CD4-positive, alpha-beta T cell treated with Interleukin-4 for 1 hour (primary cell): Measurements from ENCODE around the gene PIAS1.
"Not testable (repeated sequence)": the region's sequence is repeated elsewhere in the genome, so short reads cannot be mapped to it uniquely, and the experiment has no call there.

ENCODE experiments used
- DNase-seq, 2 donors: peaks; one replicate each; pipeline ENCODE4 v3.0.0-alpha.2; 2020 to 2022

Gene PIAS1

GRCh38 chr15:68038246-68038645 is 15.9 kb upstream of the PIAS1 start:
- DNase-seq = no peak

- DNase-seq = no peak
Measured at GRCh38 chr15:68040144-68040543, 14.0 kb upstream of the PIAS1 start.

DNA sequence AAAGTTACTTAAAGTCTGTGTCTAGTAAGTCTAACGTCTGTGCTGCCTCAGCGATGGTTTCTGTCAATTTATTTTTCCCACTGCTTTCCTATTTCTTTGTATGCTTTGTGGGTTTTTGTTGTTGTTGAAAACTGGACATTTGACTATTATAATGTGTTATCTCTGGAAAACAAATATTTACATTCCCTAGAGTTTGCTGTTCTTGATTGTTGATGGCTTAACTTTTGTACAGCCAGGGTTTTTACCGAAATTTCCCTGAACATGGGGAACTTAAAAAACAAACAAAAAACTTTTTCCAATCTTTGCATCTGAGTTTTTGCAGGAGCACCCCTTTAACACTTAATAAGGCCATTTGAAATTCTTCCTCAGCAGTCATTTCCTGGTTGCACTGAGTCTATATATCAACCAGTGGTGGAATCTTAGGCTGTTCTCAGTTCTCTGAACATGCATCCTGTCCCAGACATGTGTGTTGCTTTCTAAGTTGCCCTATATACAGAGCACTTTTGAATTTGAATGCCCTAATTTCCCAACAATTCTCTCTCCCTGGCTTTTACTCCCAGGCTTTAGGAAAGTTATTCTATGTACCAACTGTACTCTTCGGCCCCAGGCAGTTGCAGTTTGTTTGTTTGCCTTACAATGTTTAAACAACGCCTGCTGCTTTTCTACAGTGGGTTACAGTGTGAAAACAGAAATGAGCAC is 11.8 kb upstream of the PIAS1 start:
- no peak for DNase-seq

GRCh38 chr15:68042855-68043222 is 11.3 kb upstream of the PIAS1 start:
- no peak for DNase-seq

DNA sequence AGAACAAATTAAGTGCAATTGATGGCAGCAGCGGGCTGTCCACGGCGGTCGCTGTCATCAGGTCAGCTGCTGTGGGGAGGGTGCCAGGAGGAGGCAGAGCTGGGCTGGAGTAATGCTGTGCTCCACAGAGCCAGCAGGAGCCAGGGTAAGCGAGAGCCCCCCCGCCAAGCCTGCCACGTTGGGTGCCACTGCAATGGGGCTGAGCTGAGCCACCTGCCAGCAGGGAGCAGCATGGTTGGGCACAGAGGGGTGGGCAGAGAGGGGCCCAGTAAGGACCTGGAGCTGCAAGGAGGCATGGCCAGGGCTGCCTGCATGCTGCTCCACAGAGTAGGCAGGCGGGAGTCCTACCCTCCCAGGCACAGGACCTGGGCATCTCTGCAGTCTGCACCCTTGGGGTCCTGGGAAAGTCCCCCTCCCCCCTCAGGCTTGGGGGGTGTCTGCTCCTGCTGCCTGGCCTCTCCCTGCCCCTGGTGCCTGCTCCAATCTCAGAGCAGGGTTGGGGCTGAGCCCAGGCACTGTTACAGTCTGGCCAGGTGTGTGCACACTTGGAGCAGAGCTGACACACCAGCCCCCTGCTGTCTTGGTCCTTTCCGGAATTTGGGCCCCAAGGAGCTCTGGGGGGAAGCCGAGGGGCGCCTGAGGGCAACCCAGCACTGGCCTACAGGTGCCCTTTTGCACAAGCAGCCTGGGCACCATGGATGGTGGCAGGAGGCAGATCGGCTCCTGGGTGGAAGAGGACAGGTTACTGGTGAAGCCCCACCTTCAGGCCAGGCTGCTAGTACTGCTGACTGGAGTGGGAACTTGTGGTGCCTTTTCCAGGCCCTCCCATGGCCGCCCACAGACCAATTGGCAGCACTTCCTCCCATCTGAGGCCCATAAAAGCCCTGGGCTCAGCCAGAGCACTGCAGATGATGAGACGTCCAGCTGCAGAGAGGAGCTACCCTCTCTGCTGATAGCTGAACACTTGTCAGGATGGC is 8.5 kb upstream of the PIAS1 start:
- no peak for DNase-seq

DNA sequence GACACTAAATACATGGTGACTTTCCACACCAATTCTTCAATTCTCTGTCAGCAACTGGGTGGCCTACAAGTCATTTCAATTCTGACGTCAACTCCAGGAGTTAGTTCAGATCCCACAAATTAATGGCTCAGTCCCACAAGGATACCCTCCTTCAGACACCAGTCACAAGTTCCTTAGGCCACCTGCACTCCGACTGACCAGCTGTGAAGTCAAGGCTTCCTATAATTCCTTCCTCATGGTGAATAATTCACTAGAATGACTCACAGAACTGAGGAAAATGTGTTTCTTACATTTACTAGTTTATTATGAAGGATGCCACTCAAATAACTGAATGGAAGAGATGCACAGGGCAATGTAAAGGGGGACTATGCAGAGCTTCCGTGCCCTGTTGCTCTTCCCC is 6.3 kb upstream of the PIAS1 start:
- no peak for DNase-seq

GRCh38 chr15:68051109-68051508 is 3.0 kb upstream of the PIAS1 start:
- no peak for DNase-seq

GRCh38 chr15:68051907-68052306 is 2.2 kb upstream of the PIAS1 start:
- DNase-seq = no peak

DNA sequence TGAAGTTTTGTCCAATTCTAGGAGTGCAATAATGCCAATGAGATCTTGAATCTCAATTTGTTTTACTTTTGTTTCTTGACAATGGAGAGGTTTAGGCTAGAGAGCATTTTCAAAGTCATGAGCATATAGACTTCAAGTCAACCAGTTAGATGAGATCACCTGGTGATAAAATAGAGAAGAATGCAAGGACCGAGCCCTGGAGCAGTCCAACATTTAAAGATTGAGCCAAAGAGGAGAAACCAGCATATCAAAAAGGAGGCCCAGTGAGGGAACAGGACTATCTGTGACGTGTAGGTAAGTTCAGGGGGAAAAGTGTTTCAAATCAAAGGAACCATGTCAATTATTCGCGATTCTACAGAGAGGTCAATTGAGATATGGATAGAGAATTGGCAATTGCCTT is 1.7 kb upstream of the PIAS1 start:
- no peak for DNase-seq

- no peak for DNase-seq
Measured at GRCh38 chr15:68053001-68053400, 1.1 kb upstream of the PIAS1 start.

GRCh38 chr15:68054628-68055223 is 611 bp downstream of the PIAS1 start:
- no peak for DNase-seq

DNA sequence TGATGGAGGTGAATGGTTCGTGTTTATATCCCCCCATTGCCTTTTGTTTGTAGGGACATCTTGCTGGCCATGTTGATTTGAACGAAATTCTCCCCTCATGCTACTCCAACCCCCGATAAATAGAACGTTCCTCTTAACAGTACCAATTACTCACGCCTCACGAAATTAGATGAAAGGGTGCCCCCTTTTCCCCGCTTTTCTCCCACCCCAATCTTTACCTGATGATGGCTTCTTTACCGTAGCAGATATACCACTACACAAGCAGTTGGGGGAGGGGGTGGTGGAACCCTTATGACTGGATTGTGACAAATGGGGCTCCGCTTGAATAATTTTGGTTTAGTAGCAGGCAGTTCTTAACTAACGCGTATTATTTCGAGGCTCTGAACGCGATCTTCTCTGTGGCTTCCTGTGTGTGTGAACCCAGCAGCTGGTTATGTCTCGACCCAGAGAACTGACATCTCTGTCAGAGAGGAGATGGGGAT is 1.1 kb downstream of the PIAS1 start:
- DNase-seq = peak; percentile 57 to 65

DNA sequence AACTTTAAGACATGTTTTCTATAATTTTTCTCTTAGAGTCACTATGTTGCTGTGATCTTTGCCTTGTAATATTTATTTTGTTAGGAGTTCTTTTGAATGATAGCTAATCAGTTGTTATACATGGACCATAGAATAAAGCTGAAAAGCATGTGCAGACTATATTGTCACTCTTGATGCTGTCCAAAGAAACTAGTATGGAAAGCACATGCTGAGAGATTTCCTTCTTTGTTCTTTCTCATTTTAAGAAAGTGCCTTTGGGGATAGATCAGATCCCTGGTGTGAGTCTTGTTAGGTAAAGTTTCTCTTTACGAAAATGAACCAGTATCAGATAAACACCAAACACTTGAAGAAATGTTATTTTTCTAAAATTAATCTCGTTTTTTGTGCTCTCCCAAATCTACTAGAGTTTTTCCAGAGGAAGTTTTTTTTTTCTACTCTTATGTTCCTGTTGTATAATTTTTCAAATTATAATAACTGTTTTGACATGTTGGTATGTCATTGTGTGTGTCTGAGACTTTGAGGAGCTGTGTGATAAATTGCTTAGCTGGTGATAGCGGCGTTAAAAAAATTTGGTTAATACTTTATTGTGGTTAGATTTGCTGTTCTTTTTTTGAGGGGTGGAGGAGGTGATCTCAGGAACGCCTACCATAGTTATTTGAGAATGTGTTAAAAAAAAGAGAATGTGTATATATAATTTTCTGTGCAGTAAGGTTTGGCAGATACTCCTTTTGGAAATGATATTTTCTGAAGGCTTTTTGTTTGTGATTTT is 2.2 kb downstream of the PIAS1 start:
- DNase-seq = peak in 1 of 2 donors; percentile 18

DNA sequence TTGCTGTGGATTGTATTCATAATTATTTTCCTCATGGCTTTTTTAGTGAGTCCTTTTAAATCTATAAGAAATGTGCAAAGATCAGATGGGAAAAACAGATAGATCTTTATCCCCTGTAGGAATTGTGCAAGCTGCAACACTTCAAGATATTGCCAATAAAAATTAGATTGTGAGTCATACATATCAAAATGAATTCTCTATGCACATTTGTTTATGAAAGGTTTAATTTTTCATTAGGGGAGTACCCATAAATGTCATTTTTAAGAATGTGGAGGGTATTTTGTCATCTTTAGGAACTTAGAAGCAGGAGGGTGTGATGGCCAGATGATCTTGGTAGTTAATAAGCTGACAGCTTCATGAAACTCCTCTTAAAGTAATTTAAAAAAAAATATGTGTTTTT is 2.9 kb downstream of the PIAS1 start:
- DNase-seq = no peak

DNA sequence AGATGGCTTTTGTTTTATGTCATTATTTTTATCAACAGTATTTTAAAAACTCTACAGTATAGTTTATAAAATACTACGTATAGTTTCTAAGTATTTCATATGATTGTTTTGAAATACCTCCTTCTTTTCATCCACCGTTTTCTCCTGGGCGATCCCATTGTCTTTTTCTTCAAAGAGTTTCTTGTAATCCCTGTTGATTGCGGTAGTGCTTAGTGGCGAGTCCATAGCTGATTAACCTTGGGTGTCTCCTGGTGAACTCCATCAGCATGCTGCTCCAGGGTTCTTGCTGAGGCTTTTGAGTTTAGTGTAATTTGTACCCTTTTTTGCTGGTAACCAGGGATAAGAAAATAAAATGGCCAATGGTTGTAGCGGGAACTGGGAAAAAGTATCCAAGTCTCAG is 3.6 kb downstream of the PIAS1 start:
- DNase-seq = no peak

- not testable (repeated sequence) for DNase-seq
Measured at GRCh38 chr15:68058970-68059369, 4.9 kb downstream of the PIAS1 start.

DNA sequence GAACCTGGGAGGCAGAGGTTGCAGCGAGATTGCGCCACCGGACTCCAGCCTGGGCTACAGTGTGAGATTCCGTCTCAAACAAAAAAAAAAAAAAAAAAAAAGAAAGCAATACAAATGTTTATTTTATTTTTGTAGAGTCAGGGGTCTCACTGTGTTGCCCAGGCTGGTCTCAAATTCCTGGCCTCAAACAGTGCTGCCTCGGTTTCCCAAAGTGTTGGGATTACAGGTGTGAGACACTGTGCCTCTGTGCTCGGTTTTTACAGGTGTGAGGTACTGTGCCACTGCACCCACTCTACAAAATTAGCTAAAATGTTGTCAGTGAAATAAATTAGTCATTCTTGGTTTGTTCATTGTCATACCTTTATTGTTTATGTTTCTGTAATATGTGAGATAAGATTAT is 5.5 kb downstream of the PIAS1 start:
- no peak for DNase-seq

- no peak for DNase-seq
Measured at GRCh38 chr15:68061171-68061570, 7.1 kb downstream of the PIAS1 start.

GRCh38 chr15:68061602-68062001 is 7.5 kb downstream of the PIAS1 start:
- no peak for DNase-seq

GRCh38 chr15:68062214-68062613 is 8.1 kb downstream of the PIAS1 start:
- DNase-seq = no peak

DNA sequence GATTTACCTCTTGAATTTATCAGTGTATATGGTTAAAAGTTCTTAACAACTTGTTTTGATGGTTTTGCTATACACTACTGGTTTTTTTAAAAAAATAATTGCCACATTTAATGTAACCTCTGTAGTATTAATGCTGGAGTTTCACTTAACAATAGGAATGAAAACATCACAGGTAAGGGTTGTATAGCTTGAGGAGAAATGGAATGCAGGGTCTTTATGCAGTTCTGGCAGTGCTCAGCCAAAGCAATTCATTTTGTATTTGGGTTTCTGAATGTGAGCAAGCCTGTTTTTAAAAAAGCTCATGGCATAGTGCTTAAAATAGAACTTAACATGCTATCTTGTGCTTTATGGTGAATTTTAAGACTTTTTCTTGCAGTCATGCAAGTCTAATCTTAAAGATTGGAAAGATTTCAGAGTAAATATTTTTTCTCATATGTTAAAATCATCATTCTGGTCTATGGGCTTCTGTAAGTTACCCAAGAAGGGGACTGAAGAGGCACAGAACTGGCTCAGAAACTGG is 8.9 kb downstream of the PIAS1 start:
- no peak for DNase-seq

DNA sequence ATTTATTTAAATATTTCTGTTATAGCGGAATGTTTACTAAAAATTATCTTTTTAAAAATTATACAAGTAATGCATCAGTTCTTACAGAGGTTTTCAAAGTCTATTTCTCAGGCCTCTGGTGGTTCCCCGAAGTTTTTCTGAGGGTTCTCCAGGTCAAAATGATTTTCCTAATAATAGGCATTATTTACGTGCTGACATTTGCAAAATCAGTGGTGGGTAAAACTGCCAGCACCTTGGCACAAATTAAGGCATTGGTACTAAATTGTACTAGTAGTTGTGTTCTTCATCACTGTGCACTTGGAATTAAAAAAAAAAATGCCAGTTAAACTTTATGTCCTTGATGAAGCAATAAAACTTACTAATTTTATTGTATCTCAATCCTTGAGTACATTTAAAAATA is 9.5 kb downstream of the PIAS1 start:
- no peak for DNase-seq
